Inferior parietal cortex (tissue), 1 donor: ENCODE data around the gene LAGE3.
"Not testable (repeated sequence)": the region's sequence is repeated elsewhere in the genome, so short reads cannot be mapped to it uniquely, and the experiment has no call there.

Experiments
- DNase-seq: peaks from one replicate; pipeline ENCODE4 v3.0.0-alpha.2; 2016; ENCODE audit errors: extremely low spot score

Gene LAGE3

DNA sequence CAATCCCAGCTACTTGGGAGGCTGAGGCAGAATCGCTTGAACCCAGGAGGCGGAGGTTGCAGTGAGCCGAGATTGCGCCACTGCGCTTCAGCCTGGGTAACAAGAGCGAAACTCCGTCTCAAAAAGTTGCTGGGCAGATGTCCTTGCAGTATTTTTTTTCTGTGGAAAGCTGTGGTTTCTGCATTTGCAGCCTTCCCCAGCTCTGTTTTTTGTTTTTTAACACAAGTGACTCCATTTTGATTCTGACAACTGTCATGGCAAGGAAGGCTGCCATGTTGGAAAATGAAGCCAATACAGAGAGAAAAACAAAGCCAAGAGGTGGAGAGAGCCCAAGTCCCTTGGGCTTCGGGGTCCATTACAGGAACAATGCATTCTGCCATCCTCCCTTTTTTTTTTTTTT is 23.0 kb upstream of the LAGE3 start:
- DNase-seq, result no peak

DNA sequence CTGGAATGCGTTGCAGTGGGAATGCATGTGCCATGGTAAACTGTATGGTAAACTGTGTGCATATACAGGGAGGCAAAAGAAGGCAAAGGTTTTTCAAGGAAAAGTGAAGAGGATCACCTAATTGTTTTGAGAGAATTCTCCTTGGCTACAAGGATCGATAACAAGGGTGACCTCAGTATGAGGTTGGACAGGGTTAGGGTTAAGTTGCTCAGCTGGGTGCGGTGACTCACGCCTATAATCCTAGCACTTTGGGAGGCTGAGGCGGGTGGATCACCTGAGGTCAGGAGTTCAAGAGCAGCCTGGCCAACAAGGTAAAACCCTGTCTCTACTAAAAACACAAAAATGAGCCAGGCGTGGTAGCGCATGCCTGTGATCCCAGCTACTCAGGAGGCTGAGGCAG is 22.3 kb upstream of the LAGE3 start:
- DNase-seq, result not testable (repeated sequence)

DNA sequence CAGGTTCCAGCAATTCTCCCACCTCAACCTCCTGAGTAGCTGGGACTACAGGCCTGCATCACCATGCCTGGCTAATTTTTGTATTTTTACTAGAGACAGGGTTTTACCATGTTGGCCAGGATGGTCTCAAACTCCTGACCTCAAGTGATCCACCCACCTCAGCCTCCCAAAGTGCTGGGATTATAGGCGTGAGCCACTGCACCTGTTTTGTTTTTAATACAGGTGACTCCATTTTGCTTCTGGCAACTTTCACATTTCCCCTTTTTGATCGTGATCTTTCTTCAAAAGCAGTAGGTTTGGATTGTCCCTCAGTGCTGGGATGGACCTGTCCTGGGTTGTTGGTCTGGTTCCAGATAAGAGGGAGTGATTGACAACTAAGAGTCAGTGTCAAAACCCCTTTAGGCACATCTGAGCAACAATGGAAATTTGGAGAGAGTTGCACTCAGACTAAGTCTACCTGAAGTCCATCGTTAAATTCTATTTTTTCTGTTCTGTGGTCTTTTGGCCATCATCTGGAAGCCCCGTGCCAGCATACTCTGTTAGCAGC is 17.6 kb upstream of the LAGE3 start:
- not testable (repeated sequence) for DNase-seq

DNA sequence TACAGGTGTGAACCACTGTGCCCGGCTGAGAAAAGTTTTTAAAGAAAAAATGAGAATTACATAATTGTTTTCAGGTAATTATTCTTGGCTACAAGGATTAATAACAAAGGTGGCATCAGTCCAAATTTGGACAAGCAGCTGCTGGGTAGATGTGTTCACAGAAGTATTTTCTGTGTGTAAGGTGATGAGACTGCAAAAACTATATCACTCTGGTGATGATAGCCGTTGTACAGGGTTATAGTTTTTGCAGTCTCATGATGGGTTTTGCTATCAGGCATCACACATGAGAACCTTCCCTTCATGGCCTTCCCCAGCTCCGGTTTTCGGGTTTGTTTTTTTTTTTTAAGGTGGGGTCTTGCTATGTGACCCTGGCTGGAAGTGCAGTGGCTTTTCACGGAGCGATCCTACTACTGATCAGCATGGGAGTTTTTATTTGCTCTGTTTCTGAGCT is 16.4 kb upstream of the LAGE3 start:
- DNase-seq, result no peak

DNA sequence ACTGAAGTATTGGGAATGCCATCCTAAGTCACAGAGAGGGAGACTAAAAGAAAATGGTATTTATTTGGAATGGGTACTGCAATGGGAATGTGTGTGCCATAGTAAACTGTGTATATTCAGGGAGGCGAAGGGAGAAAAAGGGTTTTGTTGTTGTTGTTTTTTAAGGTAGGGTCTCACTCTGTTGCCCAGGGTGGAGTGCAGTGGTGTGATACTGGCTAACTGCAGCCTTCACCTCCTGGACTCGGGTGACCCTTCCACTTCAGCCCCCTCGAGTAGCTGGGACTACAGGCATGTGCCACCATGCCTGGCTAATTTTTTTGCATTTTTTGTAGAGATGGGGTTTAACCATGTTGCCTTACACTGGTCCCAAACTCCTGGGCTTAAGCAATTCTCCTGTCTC is 15.6 kb upstream of the LAGE3 start:
- no peak for DNase-seq

DNA sequence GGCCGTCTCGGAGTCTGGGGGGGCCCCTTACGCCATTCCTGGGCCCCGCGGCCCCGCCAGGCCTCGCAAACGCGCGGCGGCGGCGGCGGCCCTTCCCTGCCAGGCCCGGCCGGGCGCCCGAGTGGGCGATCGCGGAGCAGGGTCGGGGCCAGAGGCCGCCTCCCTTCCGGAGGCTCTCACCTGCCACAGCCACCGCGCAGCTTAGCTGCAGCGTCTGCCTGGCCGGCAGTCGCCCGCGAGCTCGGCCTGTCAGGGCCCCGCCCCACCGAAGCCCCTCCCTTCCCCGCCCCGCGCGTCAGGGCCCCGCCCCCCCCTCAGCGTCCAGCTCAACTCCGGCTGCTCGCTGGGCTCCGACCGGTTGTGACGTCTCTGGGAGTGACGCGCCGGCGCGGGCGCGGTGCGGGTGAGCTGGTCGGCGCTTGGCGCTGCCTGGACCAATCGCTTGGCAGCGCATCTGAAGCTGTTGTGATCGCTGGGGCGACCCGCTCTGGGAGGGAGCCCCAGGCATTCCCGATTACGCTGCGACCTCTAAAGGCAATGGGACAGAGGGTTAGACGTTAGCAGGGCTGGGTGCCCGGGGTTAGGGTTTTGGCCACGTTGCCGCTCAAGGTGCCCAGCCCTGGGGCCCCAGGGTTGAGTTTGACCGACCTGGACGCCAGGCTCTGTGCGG is 11.5 kb upstream of the LAGE3 start, which contains the start of gene SLC10A3:
Gene SLC10A3, minus strand, starts transcription at position 216 of the 670 bp plus-strand sequence. CDS start 1,689 bp downstream, outside the sequence.
- DNase-seq, result peak; percentile 84

DNA sequence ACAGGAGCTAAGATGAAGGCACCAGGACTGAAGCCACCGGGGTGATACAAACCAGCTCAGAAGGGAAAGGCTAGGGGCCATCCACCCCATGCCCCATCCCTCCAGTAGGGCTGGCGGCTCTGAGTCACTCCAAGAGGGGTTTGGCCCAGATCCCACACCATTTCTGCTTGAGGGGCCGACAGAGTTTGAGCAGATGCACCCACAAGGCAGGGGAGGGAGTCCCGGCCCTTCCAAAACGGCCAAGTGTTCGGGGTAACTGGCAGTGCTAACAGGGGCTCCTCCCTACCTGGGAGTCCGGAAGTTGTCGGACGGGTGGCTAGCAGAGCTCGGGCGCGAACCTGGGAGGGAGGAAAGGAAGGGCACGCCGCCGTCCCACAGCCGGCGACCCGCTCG is 10.9 kb upstream of the LAGE3 start:
- DNase-seq, result no peak

DNA sequence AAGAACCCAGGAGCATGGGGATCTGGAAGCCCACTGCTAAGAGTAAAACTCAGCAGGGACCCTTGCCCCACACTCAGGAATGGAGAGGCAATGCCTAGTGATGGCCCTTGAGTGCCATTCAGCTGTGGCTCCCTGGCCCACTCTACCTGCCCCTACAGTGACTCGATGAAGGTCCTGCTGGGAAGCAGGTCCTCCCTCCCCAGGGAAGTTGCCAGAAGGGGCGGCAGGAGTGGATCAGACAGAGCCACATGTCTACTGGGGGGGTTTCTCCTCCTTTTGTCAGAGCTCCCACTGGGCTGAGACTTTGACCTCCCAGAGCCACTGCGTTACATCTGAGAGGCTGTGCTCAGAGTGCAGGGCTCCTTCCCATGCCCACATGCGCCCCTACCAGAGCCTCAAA is 10.1 kb upstream of the LAGE3 start:
- DNase-seq, result no peak

DNA sequence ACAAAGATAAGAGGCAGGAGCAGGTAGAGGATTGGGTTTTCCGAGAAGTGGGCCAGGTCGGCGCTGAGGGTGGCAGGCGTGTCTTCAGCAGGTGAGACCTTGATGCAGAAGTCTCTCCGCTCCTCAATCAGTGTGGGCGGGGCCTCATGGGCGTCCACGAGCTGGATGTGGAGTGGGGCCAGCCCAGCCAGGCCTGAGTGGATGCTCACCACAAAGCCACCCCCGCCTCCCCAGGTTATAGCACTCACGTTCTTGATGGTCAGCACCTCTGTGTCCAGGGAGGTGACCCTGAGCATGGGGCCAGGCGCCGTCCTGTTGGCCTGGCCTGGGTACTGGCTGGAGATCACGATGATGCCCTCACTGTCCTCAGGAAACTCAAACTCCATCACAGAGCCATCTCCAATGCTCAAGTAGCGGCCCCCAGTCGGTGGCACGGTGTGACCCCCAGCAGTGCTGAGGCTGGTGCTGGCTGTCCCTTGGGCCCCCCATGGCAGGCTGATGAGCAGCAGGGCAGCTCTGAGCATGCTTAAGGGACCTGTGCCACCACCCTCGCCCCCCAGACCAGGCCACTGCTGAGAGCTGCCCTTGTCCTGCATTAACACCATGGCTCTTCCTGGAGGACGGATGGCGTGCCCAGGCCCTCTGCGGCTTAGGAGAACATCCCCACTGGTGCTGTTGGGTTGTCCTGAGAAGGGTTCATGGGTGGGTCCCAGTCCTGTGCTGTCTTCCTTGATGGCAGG is 9.4 kb upstream of the LAGE3 start:
- no peak for DNase-seq

DNA sequence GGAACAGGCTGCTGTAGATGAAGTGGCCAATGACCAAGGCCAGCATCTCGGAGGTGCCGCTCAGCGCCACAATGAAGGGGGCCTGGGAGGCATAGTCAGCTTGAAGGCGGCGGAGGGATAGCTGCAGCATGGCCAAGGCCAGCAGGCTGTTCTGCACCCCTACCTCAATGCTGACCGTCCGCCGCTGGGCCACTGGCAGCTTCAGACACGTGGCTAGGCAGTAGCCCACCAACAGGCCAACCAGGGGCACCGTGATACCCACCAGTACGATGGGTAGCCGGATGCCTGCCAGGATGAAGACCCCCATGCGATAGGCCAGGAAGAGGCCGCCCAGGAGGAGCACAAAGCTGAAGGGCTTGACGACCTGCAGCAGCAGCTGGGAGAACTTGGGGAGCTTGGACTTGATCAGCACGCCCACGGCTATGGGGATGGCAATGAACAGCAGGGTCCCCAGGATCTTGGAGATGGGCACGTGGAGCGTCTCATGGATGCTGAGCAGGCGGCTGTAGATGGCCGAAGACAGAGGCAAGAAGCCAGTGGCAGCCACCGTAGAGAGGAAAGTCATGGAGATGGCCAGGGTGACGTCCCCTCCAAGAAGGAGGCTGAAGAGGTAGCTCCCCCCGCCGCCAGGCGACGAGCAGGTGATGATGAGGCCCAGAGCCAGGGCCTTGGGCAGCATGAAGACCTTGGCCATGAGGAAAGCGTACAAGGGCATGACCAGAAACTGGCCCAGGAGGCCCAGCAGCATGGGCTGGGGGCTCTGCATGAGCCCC is 8.6 kb upstream of the LAGE3 start:
- no peak for DNase-seq

DNA sequence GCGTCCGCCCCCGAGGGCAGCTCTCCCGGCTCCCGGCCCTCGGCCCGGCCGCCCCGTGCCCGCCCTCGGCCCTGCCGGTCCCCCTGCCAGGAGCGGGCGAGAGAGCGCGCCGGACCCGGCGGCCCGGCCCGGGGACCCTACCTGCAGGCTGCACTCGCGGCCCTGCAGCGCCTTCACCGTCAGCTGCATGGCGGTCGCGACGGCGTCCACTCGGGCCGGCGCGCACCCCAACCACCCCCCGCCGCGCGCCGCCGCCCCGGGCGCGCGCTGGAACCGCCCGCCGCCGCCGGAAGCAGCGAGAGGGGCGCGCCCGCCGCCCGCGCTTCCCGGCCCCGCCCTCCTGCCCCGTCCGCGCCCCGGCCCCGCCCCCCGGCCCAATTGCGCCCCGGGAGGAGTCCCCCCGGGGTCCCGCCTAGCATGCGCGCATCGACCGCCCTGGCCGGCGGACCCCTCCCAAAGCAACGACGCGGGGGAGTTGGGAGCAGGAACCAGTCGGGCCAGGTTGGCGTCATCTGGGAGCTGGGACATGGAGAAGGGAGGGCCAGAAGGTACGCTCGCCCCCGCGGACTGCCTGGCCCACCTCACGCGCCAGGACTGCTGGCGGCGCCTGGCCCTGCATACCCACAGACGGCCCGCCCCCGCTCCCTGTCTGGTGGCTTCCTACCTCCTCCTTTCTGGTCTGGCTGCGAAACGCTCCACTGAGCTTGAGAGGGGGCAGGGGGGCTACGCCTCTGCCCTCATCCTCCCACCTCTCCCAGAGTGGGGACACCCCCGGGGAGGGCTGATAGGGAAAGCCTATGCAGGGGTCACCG is 7.5 kb upstream of the LAGE3 start, which contains the start of gene UBL4A:
Gene UBL4A, minus strand, starts transcription at position 220 of the 812 bp plus-strand sequence. Its CDS starts 31 bp downstream, at position 189.
- no peak for DNase-seq

DNA sequence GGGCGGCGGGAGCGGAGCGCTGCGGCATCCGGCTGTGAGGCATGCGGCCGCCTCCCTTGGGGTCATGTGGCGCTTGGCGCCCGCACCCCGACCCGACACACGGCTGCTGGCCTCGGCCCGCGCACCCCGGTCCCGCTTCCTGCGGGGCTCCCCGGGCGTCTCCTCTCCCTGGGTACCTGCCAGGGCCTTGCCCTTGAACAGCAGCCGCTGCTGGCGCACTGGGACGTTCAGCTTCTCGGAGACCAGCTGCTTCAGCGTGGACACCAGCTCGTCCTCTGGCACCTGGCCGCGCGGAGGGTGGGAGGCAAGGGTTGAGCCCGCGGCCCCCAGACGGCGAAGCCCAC is 6.9 kb upstream of the LAGE3 start:
- DNase-seq, result no peak

DNA sequence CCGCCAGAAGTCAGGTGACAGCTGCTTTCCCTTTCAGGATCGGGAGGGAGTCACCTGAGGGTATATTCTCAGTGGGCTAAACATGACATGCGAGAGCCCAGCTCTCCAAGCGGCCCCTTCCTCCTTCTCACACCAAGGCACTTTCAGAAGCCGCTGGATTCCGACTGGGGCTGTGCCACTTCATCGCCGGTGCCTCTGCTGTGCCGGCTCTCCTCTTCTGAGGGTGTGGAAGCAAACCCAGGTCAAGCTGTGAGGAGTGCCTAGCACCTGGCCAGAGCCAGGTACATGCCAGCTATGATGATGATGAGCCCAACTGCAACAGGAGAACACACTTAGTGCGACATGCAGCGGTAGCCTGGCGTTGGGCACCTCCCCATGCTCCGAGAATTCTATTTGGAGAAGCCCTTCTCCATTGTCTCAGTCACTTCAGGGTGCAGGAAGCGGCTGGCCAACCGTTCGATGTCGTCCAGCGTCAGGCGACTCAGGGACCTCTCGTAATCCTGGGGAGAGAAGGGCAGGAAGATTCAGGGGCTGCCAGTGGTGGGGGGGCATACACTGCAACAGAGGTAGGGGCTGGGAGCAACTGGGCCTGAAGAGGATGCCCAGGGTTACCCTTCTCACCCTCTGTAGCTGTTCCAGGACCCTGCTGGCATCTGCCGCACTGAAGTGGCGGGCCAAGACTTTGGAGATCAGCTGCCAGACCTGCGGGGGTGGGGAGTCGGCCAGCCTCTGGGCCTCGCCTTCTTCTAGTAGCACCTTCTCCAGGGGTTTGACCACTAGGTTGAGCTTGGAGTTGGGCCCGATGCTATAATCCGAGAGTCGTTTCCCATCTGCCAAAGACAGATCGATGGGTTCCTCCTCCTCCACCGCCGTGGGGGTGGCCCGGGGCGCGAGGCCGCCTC is 6.3 kb upstream of the LAGE3 start:
- no peak for DNase-seq

DNA sequence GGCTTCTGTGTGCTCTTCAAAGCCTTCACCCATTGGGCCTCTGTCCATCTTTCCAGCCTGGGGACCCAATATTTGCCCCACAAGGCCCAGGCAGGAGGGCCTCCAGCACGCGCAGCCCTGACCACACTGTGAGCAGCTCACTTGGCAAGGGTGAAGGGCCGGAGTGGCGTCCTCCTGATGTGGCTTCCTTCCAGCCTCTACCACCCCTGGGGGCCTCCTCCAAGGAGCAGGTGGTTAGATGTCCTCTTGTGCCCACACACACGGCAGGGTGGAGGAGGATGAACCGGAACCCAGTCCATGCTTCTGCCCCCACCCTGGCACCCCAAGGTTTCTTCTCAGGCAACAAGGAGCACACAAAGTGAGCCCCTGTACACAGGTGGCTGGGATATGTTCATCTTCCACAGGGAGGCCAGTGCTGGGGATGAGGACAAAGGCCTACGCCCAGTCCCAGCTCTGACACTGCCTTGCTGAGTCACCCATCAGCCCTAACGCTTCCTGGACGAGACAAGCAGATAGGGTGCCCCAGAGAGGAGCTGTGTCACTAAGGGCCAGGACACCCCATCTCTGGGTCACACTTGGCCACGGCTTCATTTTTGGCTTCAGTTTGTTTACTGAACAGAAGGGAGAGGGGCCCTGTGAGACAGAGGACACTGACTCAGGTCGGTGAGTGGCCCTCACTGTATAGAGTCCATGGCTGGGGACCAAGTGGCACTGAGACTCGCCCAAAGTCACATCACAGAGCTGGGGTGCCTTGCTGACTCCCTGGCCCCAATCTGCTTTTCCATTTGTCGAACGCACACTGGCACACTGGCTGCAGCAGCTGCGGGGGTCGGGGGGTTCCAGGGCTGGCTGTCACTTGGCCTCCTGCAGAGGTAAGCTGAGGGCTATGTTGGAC is 5.4 kb upstream of the LAGE3 start:
- no peak for DNase-seq

DNA sequence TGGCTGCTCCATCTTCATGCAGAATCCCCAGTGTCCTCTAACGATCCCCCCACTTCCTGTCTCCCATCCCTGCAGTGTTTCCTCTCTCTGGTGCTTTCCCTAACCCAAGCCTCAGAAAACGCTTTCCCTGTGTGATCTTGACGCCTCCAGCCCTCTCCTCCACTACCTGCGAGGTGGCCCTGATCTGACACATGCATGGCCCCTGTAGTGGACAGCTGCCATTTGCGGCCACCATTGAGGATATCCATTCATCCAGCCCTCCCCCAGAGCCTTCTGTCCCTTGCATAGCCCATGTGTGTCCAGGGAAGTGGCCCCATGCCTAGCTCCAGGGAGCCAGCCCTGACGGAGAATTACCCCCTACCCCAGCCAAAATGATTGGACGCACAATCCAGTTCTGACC is 4.2 kb upstream of the LAGE3 start:
- no peak for DNase-seq

DNA sequence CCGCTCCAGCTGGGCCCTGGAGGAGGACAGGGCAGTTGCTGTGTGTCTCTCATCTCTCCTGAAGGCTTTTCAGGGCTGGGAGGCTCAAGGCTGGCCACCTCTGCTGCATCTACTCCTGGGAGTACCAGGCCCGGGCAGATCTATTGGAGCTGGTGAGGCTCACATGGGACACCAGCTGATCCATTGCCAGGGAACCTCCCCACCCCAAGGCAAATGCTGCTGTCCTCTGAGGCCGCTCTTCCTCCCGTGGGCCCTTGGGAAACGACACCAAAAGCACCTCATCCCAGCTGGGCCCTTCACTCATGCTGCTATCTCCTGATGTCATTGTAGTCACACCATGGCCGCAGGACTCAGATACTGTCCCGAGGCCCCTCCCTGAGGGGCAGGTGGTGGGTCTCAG is 3.7 kb upstream of the LAGE3 start:
- no peak for DNase-seq

DNA sequence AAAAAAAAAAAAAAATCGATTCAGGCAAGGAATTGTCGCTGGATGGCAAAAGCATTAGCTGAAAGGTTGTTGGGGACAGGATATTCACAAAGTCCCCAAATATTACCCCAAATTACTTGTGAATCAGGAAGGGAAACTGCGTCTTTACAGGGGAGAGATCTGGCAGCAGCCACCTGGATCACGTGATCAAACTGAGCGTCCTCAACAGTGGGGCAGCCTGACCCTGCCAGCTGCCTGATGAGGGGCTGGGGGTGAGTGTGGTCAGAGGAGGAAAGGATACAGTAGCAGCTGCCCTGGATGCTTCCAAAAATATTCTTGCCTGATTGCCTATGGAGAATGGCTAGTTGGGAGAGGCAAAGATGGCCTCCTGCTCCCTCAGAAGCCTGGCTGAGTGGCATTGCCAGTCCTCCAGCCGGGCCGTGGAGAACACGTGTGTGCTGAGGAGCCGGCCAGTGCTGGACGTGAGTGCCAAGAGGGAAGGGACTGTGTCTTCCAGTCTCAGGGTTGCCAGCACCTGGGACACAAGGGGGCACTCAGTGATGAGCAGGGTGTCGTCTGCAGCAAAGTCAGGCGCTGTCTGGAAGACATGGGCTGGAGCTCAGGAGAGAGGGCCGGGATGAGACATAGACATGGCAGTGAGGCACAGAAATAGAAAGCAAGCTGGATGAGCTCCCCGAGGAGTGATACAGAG is 3.0 kb upstream of the LAGE3 start:
- no peak for DNase-seq

DNA sequence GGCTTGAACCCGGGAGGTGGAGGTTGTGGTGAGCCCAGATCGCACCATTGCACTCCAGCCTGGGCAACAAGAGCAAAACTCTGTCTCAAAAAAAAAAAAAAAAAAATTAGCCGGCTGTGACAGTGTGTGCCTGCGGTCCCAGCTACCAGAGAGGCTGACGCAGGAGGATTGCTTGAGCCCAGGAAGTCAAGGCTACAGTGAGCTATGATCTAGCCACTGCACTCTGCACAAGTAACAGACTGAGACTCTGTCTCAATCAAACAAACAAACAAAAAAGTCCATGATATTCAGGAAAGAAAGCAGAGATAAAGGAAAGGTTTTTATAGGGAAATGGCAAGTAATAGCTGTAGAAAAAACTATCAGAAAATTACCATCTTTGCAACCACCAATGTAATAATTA is 2.1 kb upstream of the LAGE3 start:
- no peak for DNase-seq
